ENCODE measurements around the gene KIAA1210. TPM values are rescaled to one million over a fixed set of nuclear protein-coding genes. Genes with fewer than 3 reads are reported as not detected.
"Not testable (repeated sequence)": the region's sequence is repeated elsewhere in the genome, so short reads cannot be mapped to it uniquely, and the experiment has no call there.

Gene KIAA1210
- polyA plus RNA-seq, 1 experiment, result not detected

DNA sequence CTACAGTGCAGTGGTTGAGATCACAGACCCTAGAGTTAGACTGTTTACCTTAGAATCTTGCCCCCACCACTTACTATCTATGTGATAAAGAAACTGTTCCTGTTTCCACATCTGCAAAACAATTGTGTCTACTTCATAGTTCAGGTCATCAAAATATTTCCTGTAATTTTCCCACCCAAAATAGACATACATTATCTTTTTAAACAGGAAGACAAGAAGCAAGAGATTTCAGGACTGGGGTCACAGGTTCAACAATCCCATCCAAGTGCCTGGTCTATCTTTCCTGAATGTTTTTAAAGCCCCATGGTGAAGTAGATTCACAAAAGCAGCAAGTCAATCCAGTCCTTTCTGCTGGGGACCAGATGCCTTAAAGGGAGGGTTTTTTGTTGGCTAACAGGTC, 96.6 kb downstream of the KIAA1210 start:
- no peaks in the 10 kb centered on the region for H3K27me3 ChIP-seq (ENCODE audit: control insufficient read depth, insufficient read depth, low read length)
- ChIA-PET POLR2A (no interaction called here), CTCF (no interaction called here)
- DNase-seq (ENCODE audit: low read depth, low spot score), result no peak
- TF ChIP-seq, protein P1, sequence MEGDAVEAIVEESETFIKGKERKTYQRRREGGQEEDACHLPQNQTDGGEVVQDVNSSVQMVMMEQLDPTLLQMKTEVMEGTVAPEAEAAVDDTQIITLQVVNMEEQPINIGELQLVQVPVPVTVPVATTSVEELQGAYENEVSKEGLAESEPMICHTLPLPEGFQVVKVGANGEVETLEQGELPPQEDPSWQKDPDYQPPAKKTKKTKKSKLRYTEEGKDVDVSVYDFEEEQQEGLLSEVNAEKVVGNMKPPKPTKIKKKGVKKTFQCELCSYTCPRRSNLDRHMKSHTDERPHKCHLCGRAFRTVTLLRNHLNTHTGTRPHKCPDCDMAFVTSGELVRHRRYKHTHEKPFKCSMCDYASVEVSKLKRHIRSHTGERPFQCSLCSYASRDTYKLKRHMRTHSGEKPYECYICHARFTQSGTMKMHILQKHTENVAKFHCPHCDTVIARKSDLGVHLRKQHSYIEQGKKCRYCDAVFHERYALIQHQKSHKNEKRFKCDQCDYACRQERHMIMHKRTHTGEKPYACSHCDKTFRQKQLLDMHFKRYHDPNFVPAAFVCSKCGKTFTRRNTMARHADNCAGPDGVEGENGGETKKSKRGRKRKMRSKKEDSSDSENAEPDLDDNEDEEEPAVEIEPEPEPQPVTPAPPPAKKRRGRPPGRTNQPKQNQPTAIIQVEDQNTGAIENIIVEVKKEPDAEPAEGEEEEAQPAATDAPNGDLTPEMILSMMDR (IDR thresholded peaks at IDR 0.05; ENCODE audit: low read depth, low read length), result no peak
- H3K4me3 ChIP-seq (ENCODE audit: low read depth, low read length), result no peak overlapping the region
- H3K27ac ChIP-seq (ENCODE audit: low read depth, low read length), result no peak overlapping the region
- H3K9me3 ChIP-seq (ENCODE audit: control insufficient read depth, insufficient read depth, low read length), result peaks cover 2% of the 10 kb centered on the region; the same call in 1 of the 2 replicates

DNA sequence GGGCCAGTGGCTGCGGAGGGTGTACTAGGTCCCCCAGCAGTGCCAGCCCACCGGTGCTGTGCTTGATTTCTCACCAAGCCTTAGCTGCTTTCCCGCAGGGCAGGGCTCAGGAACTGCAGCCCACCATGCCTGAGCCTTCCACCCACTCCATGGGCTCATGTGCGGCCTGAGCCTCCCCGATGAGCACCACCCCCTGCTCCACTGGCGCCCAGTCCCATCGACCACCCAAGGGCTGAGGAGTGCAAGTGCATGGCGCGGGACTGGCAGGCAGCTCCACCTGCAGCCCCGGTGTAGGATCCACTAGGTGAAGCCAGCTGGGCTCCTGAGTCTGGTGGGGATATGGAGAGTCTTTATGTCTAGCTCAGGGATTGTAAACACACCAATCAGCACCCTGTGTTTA, 98.0 kb downstream of the KIAA1210 start:
- DNase-seq (ENCODE audit: low read depth, low spot score); H3K27ac ChIP-seq (ENCODE audit: low read depth, low read length); POLR2A ChIA-PET; H3K9me3 ChIP-seq (ENCODE audit: control insufficient read depth, insufficient read depth, low read length); H3K4me3 ChIP-seq (ENCODE audit: low read depth, low read length); H3K27me3 ChIP-seq (ENCODE audit: control insufficient read depth, insufficient read depth, low read length); CTCF ChIA-PET: not testable (repeated sequence)

DNA sequence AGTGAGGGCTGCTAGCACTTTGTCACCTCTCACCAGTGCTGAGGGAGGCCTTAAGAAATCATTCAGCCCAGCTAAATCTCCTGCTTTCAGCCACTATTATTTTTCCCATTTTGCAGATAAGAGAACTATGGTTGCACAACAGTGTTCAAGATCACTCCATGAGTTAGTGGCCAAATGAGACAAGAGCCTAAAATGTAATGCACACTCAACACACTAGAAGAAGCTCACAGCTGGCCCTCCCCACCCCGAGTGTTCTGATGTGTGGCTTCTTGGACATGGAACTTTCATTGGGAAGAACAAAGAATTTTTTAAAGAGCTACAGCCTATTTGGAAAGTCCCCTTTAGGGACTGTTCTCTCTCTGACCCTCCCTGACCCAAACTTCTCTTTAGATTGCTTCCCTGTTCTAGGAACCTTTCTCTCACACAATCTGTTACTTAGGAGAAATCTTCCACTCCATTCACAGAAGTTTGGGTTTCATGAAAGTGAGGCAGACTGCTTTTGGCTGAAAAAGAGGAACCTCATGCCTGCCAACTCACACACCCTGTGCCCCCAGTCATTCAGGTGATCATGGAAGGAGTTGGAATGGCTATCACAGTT, 98.8 kb downstream of the KIAA1210 start:
- H3K4me3 ChIP-seq (ENCODE audit: low read depth, low read length), result no peak overlapping the region
- no peaks in the 10 kb centered on the region; the same call in 1 of the 2 replicates for H3K9me3 ChIP-seq (ENCODE audit: control insufficient read depth, insufficient read depth, low read length)
- no peak overlapping the region for H3K27ac ChIP-seq (ENCODE audit: low read depth, low read length)
- H3K27me3 ChIP-seq (ENCODE audit: control insufficient read depth, insufficient read depth, low read length), result no peaks in the 10 kb centered on the region
- no peak for DNase-seq (ENCODE audit: low read depth, low spot score)
- ChIA-PET POLR2A (interaction anchor here (0.5 kb wide), 1 partner anchor 8 kb away, joined by 4 read pairs; no protein-coding TSS in a partner anchor), CTCF (no interaction called here)
- TF ChIP-seq, protein P1 (IDR thresholded peaks at IDR 0.05; ENCODE audit: low read depth, low read length), result no peak

Other genes starting within 250 kb of the KIAA1210 start
- gene LONRF3, start 153.2 kb downstream of the KIAA1210 start, polyA plus RNA-seq (2011; rRNA removed), result not detected in 2 replicates
- not detected in 2 replicates for gene CT47C1, start 54.8 kb downstream of the KIAA1210 start, polyA plus RNA-seq (2011; rRNA removed)
- 76.5 and 110 TPM in 2 replicates for gene PGRMC1, start 108.5 kb upstream of the KIAA1210 start, polyA plus RNA-seq (2011; rRNA removed)

Data from AG04450 (cell line).